Spleen (tissue), 11 donors: ENCODE data around the gene PNPLA3. TPM values are rescaled to one million over a fixed set of nuclear protein-coding genes. Genes with fewer than 3 reads are reported as not detected.

Experiments used
- DNase-seq: peaks from one replicate; pipeline ENCODE4 v3.0.0-alpha.2; 2020
- H3K27ac ChIP-seq, 8 donors: fragments of 200-600 bp; sonication (generic) in 7 of 8; 1 replicate in 4 of 8; 2 replicates in 4 of 8; pipeline versions ENCODE4 v1.5.0 to v1.8.0; 2016 to 2021; ENCODE audit warnings: inconsistent platforms in 4 of 8, mild to moderate bottlenecking in 4 of 8, moderate library complexity in 1 of 8
- H3K27me3 ChIP-seq, 7 donors: fragments of 200-600 bp; sonication (generic) in 6 of 7; replicated peaks in 1 of 7; 1 replicate in 4 of 7; 2 replicates in 3 of 7; pipeline versions ENCODE4 v1.5.0 to v1.8.0; 2016 to 2021; ENCODE audit warnings: inconsistent platforms in 3 of 7, mild to moderate bottlenecking in 1 of 7
- H3K36me3 ChIP-seq, 6 donors: fragments of 200-600 bp; sonication (generic) in 5 of 6; 1 replicate in 4 of 6; 2 replicates in 2 of 6; pipeline versions ENCODE4 v1.5.0 to v1.8.0; 2016 to 2021; ENCODE audit warnings: inconsistent platforms in 2 of 6
- H3K4me1 ChIP-seq, 6 donors: fragments of 200-600 bp; sonication (generic) in 5 of 6; 1 replicate in 3 of 6; 2 replicates in 3 of 6; pipeline versions ENCODE4 v1.5.0 to v1.8.0; 2016 to 2021; ENCODE audit warnings: inconsistent platforms in 3 of 6
- H3K4me3 ChIP-seq, 8 donors: fragments of 200-600 bp; sonication (generic) in 7 of 8; 1 replicate in 4 of 8; 2 replicates in 4 of 8; pipeline versions ENCODE4 v1.5.0 to v1.8.0; 2016 to 2021; ENCODE audit warnings: inconsistent platforms in 4 of 8, mild to moderate bottlenecking in 4 of 8, moderate library complexity in 2 of 8
- H3K9me3 ChIP-seq, 8 donors: fragments of 200-600 bp; sonication (generic) in 7 of 8; 1 replicate in 4 of 8; 2 replicates in 4 of 8; pipeline versions ENCODE4 v1.5.0 to v1.8.0; 2016 to 2021; ENCODE audit warnings: inconsistent platforms in 4 of 8
- CTCF ChIP-seq, 11 experiments: fragments of 200-600 bp in 7 of 11; fragments of 450-650 bp in 4 of 11; sonication (generic) in 4 of 11; IDR thresholded peaks in 8 of 11; conservative IDR thresholded peaks in 3 of 11; 1 replicate in 7 of 11; 2 replicates in 4 of 11; pipeline versions ENCODE4 v1.4.0 to v1.8.0; 2016 to 2021; ENCODE audit warnings: antibody characterized with exemption in 11 of 11, inconsistent platforms in 4 of 11, mild to moderate bottlenecking in 1 of 11
- POLR2A ChIP-seq, 3 donors: fragments of 450-650 bp; IDR thresholded peaks; one replicate each; pipeline ENCODE4 v1.5.1; 2017; ENCODE audit warnings: antibody characterized with exemption in 3 of 3, mild to moderate bottlenecking in 1 of 3
- POLR2AphosphoS5 ChIP-seq, 3 donors: sonication (generic); formaldehyde crosslinking; IDR thresholded peaks; one replicate each; pipeline ENCODE4 v1.5.1; 2017; ENCODE audit warnings: antibody characterized with exemption in 3 of 3
- WGBS, 5 donors: extraction: QIAGEN DNeasy Blood & Tissue Kit in 3 of 5; methylation state at CpG; one replicate each; pipeline versions ENCODE4 v1.1.5 to v1.1.7; 2013 to 2018; 5-methylcytosine and 5-hydroxymethylcytosine counted together
- intact Hi-C: fragments of 100-400 bp; cut with DNase I; formaldehyde crosslinking; loops from one replicate; pipeline ENCODE4 v1.15.0; 2023; ENCODE audit warnings: low total_unique reads
- polyA plus RNA-seq, 3 donors: library from polyadenylated mRNA; stranded (reverse); fragments of 200-250 nt; gene quantifications; one replicate each; pipeline ENCODE4 v1.2.1, GENCODE V29; 2013
- total RNA-seq, 7 donors: library from RNA; depleted of rRNA in 3 of 7; stranded (reverse); fragments of >200 nt in 3 of 7; fragmentation: NEBNext Ultra II Directional in 4 of 7; extraction: Animal tissue kit (Norgen Biotek cat#: 25700) in 4 of 7; gene quantifications; one replicate each; pipeline versions ENCODE4 v1.1.0 to v1.2.1, GENCODE V29; 2016 to 2021
- donor health status: healthy with polysubstance abuse.
- donor health status: DM: no; HTN: no; CAD: no; lungs with moderate emphysema.
- donor health status: DM: no; HTN: no; CAD: no.
- donor health status: Bipolar disorder and iron deficiency.
- donor health status: healthy.
- donor health status: DM: no; HTN: no; CAD: no.
- donor health status: DM: yes; HTN: yes; CAD: no.

The PNPLA3 gene
- total and polyA plus RNA-seq, 10 donors: 0.21 to 2.7 (median 1.2) TPM; not detected in 2

- peak; percentile 37 for DNase-seq
- Histone ChIP-seq H3K4me3 (no peak overlapping the region), H3K27me3 (no peaks in the 10 kb centered on the region), H3K4me1 (no peaks in the 10 kb centered on the region), H3K36me3 (peaks cover 8 to 100% (median 92%) of the 10 kb centered on the region in 6 donors), H3K9me3 (no peaks in the 10 kb centered on the region), H3K27ac (no peak overlapping the region)
- WGBS, 5 donors: 93 to 96% (median 93%) methylated on average over 4 of the region's 4 CpGs
- TF ChIP-seq POLR2A (IDR thresholded peaks at IDR 0.05) (no peak), CTCF (IDR thresholded peaks at IDR 0.05 in 8 of 11, conservative IDR thresholded peaks at IDR 0.05 in 3 of 11) (no peak), POLR2AphosphoS5 (IDR thresholded peaks at IDR 0.05) (no peak)
- intact Hi-C loops: no loop called here
Observed at GRCh38 chr22:43978558-43978957, 55.0 kb downstream of the PNPLA3 start.

DNA sequence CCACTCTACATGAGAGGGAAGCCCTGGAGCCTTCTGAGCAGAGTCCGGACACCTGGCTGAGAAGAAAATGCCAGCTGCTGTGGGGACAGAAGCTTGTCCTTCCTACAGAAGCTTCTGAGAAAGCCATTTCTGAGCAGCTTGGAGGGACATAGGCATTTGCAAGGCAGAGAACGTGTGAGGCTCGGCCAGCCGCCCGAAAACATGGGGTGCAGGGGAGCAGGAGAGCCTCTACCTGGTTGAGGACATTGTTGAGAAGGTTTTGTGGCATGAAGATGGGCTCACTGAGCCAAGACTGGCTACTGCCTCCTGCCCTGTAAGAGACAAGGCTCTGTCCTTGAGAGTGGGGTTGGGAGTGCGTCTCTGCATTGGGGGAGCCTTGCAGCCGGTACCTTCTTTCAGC, 57.0 kb downstream of the PNPLA3 start:
- Histone ChIP-seq H3K36me3 (peaks cover 5 to 100% (median 92%) of the 10 kb centered on the region in 6 donors), H3K27me3 (no peaks in the 10 kb centered on the region), H3K27ac (no peak overlapping the region), H3K4me1 (no peaks in the 10 kb centered on the region), H3K9me3 (no peaks in the 10 kb centered on the region), H3K4me3 (no peak overlapping the region)
- no peak for TF ChIP-seq POLR2A (IDR thresholded peaks at IDR 0.05)
- no peak for TF ChIP-seq CTCF (IDR thresholded peaks at IDR 0.05 in 8 of 11, conservative IDR thresholded peaks at IDR 0.05 in 3 of 11)
- TF ChIP-seq POLR2AphosphoS5 (IDR thresholded peaks at IDR 0.05): no peak
- intact Hi-C loops: no loop called here
- no peak for DNase-seq
- 91 to 99% (median 96%) methylated on average over 7 of the region's 7 CpGs for WGBS, 5 donors

GRCh38 chr22:43980996-43981395, 57.4 kb downstream of the PNPLA3 start:
- H3K27ac ChIP-seq: no peak overlapping the region
- H3K4me3 ChIP-seq: no peak overlapping the region
- TF ChIP-seq POLR2AphosphoS5 (IDR thresholded peaks at IDR 0.05) (no peak), POLR2A (IDR thresholded peaks at IDR 0.05) (no peak), CTCF (IDR thresholded peaks at IDR 0.05 in 8 of 11, conservative IDR thresholded peaks at IDR 0.05 in 3 of 11) (no peak)
- peaks cover 3 to 100% (median 92%) of the 10 kb centered on the region in 6 donors for H3K36me3 ChIP-seq
- intact Hi-C loops: no loop called here
- no peak for DNase-seq
- no peaks in the 10 kb centered on the region for H3K27me3 ChIP-seq
- no peaks in the 10 kb centered on the region for H3K4me1 ChIP-seq
- no peaks in the 10 kb centered on the region for H3K9me3 ChIP-seq
- WGBS, 5 donors: 96 to 99% (median 97%) methylated on average over 17 of the region's 17 CpGs

- no peak overlapping the region for H3K4me3 ChIP-seq
- no peak overlapping the region for H3K27ac ChIP-seq
- no peaks in the 10 kb centered on the region for H3K4me1 ChIP-seq
- intact Hi-C loops: no loop called here
- H3K36me3 ChIP-seq: peaks cover 0 to 100% (median 89%) of the 10 kb centered on the region in 6 donors
- TF ChIP-seq POLR2A (IDR thresholded peaks at IDR 0.05): no peak
- no peak for TF ChIP-seq CTCF (IDR thresholded peaks at IDR 0.05 in 8 of 11, conservative IDR thresholded peaks at IDR 0.05 in 3 of 11)
- no peak for TF ChIP-seq POLR2AphosphoS5 (IDR thresholded peaks at IDR 0.05)
- no peaks in the 10 kb centered on the region for H3K27me3 ChIP-seq
- H3K9me3 ChIP-seq: no peaks in the 10 kb centered on the region
- WGBS, 5 donors: 94 to 98% (median 97%) methylated on average over 16 of the region's 16 CpGs
- no peak for DNase-seq
Observed at GRCh38 chr22:43983808-43984207, 60.2 kb downstream of the PNPLA3 start.
